ENCODE results near the gene PAX5.

PAX5 gene

GRCh38 chr9:37002413-37003217 is 31.5 kb downstream of the PAX5 start:
- in situ Hi-C loops (cut with HindIII; ENCODE audit: low sequenced_read_pairs), result no loop called here
- no peak overlapping the region for H3K4me3 ChIP-seq (ENCODE audit: low read depth, low read length)
- TF ChIP-seq CTCF (IDR thresholded peaks at IDR 0.05; ENCODE audit: low read depth, low read length), result no peak
- DNase-seq (ENCODE audit: low read depth, low spot score), result no peak

DNA sequence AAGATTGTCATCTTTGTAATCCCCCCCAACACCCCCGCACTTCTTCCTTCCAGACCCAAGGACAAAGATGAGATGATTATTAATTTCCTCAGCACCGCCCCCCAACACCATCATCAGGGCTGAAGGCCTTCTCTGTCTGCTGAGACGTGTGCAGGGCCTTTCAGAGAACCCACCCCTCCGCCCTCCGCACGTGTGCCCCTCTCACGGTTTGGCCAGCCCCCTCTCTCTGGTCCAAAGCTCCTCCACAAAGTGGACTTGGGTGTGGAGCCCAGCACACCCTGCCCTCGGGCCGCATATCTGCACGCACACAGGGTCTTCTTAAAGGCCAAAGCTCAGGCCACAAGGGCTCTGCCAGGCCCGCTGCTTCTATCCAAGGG is 32.0 kb downstream of the PAX5 start:
- no peak overlapping the region for H3K4me3 ChIP-seq (ENCODE audit: low read depth, low read length)
- DNase-seq (ENCODE audit: low read depth, low spot score), result no peak
- TF ChIP-seq CTCF (IDR thresholded peaks at IDR 0.05; ENCODE audit: low read depth, low read length), result no peak
- in situ Hi-C loops (cut with HindIII; ENCODE audit: low sequenced_read_pairs), result no loop called here

GRCh38 chr9:37001459-37001858 is 32.6 kb downstream of the PAX5 start:
- in situ Hi-C loops (cut with HindIII; ENCODE audit: low sequenced_read_pairs), result no loop called here
- no peak for TF ChIP-seq CTCF (IDR thresholded peaks at IDR 0.05; ENCODE audit: low read depth, low read length)

DNA sequence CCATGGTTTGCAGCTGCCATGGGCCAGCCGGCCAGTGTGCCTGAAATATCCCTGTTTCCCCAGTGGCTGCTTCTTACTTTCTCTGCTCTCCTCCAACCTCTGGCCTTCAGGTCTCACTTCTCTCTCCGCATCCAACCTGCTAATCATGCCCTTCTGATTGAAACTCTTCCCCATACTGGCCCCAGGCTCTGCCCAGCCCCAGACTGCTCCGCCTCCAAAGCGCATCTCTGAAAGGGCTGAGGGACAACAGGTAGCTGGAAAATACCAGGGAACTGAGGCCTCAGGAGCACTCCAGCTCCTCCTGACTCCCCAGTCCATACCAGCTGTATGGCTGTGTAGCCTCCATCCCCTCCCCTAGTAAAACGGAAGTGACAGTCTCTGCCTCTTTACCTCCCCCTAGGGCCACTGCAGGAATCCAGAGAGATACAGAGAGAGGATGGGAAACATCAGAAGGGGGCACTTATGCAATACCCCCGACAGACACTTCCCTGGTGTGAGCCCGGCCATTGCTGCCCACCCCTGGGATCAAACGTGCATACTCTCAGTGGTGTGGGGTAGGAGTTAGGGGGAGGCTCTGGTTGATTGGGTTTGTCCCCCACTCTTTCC is 34.2 kb downstream of the PAX5 start:
- TF ChIP-seq CTCF (IDR thresholded peaks at IDR 0.05; ENCODE audit: low read depth, low read length), result no peak
- in situ Hi-C loops (cut with HindIII; ENCODE audit: low sequenced_read_pairs), result no loop called here
- DNase-seq (ENCODE audit: low read depth, low spot score), result no peak
- H3K4me3 ChIP-seq (ENCODE audit: low read depth, low read length), result no peak overlapping the region

More at GRCh38 chr9:37001459-37001858, 32.6 kb downstream of the PAX5 start:
- DNase-seq (ENCODE audit: low read depth, low spot score), result no peak
- no peak overlapping the region for H3K4me3 ChIP-seq (ENCODE audit: low read depth, low read length)

DNA sequence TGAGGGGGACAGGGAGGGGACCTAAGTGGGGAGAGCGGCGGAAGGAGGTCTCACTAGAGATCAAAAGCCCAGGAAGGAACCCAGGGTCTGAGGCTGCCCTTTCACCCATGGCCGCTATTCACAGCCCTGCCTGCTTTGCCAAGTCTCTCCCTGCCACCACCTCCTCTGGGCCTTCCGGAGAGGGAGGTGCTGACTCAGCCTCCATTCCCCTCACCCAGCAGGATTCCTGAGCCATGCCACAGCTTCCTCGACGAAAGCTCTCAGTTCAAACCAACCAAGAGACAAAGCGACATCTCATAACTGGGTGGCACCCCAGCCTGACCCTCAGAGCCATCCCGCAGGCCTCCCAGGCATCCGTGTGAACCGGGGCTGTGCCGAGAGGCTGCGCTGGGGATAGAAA is 36.7 kb downstream of the PAX5 start:
- no peak for DNase-seq (ENCODE audit: low read depth, low spot score)
- H3K4me3 ChIP-seq (ENCODE audit: low read depth, low read length), result no peak overlapping the region
- in situ Hi-C loops (cut with HindIII; ENCODE audit: low sequenced_read_pairs), result no loop called here
- no peak for TF ChIP-seq CTCF (IDR thresholded peaks at IDR 0.05; ENCODE audit: low read depth, low read length)

DNA sequence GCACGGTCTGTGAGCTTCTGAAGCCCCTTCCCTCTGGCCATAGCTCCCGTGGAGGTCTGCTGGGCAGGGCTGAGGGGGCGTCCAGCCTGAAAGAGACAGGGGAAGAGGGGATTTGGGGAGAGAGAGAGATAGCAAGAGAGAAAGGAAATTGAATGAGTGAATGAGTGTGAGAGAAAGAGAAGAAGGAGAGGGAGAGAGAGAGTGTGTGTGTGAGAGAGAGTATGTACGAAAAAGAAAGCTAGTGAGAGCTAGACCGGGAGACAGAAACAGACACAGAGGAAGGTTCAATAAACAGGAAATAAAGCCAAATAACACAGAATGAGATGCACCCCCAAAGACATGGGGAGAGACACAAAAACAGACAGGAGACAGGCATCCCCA is 37.4 kb downstream of the PAX5 start:
- in situ Hi-C loops (cut with HindIII; ENCODE audit: low sequenced_read_pairs), result no loop called here
- no peak for TF ChIP-seq CTCF (IDR thresholded peaks at IDR 0.05; ENCODE audit: low read depth, low read length)
- no peak overlapping the region for H3K4me3 ChIP-seq (ENCODE audit: low read depth, low read length)
- DNase-seq (ENCODE audit: low read depth, low spot score), result no peak

Measured in astrocyte of the spinal cord (primary cell).